ENCODE results near the gene MAGEB6B.

The MAGEB6B gene

DNA sequence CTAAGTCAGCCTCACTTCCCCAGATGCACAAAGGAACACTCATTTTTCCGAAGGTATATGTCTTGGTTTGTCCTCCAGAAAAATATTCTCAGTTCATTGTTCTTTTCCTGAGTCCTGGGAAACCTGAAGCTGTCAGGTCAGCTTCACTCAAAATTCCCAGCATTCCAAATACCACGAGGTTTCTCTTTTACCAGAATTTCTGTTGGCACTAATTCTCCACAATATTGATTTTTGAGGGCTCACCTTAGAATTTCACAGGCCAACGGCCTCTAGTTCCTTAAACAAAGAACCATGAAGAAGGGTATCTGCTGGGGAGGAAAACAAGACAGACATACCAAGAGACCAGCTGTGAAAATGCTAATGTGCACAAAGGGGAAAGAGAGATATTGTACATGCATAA is 47.6 kb downstream of the MAGEB6B start:
- Histone ChIP-seq H3K36me3 (ENCODE audit: low read depth) (no peaks in the 10 kb centered on the region), H3K9me3 (ENCODE audit: severe bottlenecking) (no peaks in the 10 kb centered on the region), H3K27ac (ENCODE audit: poor library complexity, severe bottlenecking) (no peak overlapping the region), H3K27me3 (ENCODE audit: insufficient read depth, poor library complexity, severe bottlenecking) (no peaks in the 10 kb centered on the region), H3K4me3 (ENCODE audit: severe bottlenecking) (no peak overlapping the region), H3K4me1 (ENCODE audit: insufficient read depth, poor library complexity, severe bottlenecking) (no peaks in the 10 kb centered on the region)
- TF ChIP-seq CTCF (IDR thresholded peaks at IDR 0.05; ENCODE audit: poor library complexity, severe bottlenecking), result no peak
- ATAC-seq (ENCODE audit: low read depth) (no peak), DNase-seq (ENCODE audit: low spot score) (no peak)
